Lung (tissue), 12 donors: Measurements from ENCODE around the gene ANTKMT. TPM values are rescaled to one million over a fixed set of nuclear protein-coding genes. Genes with fewer than 3 reads are reported as not detected.

Source experiments
- ATAC-seq: fragments of 200-7000 bp; cut with Tn5 transposase; one replicate; pipeline ENCODE4 v1.9.1; 2020; ENCODE audit warnings: moderate number of reproducible peaks; ENCODE audit not compliant: insufficient read depth, low FRiP score
- DNase-seq, 3 donors: peaks; one replicate each; pipeline ENCODE4 v3.0.0-alpha.2; 2013 to 2017
- H3K27ac ChIP-seq, 2 donors: one replicate each; pipeline ENCODE4 v1.5.1; 2013; ENCODE audit warnings: mild to moderate bottlenecking in 2 of 2, moderate library complexity in 2 of 2, control low read depth in 1 of 2, inconsistent platforms in 1 of 2, low read depth in 1 of 2, low read length in 1 of 2
- H3K27me3 ChIP-seq, 3 donors: one replicate each; pipeline ENCODE4 v1.5.1; 2013; ENCODE audit warnings: low read length in 2 of 3; ENCODE audit not compliant: control insufficient read depth in 3 of 3, insufficient read depth in 3 of 3
- H3K36me3 ChIP-seq, 4 donors: one replicate each; pipeline ENCODE4 v1.5.1; 2013; ENCODE audit warnings: low read length in 4 of 4, mild to moderate bottlenecking in 1 of 4, moderate library complexity in 1 of 4; ENCODE audit not compliant: control insufficient read depth in 4 of 4, insufficient read depth in 4 of 4
- H3K4me1 ChIP-seq, 5 donors: one replicate each; pipeline ENCODE4 v1.5.1; 2013; ENCODE audit warnings: low read length in 5 of 5, mild to moderate bottlenecking in 2 of 5, moderate library complexity in 1 of 5; ENCODE audit not compliant: control insufficient read depth in 5 of 5, insufficient read depth in 5 of 5
- H3K4me3 ChIP-seq: one replicate; pipeline ENCODE4 v1.5.1; 2013; ENCODE audit warnings: mild to moderate bottlenecking, control low read depth, moderate library complexity
- H3K9ac ChIP-seq, 2 donors: one replicate each; pipeline ENCODE4 v1.5.1; 2013; ENCODE audit warnings: low read length in 2 of 2, control low read depth in 1 of 2; ENCODE audit not compliant: insufficient read depth in 1 of 2
- H3K9me3 ChIP-seq, 4 donors: one replicate each; pipeline ENCODE4 v1.5.1; 2013; ENCODE audit warnings: low read length in 3 of 4, mild to moderate bottlenecking in 1 of 4, moderate library complexity in 1 of 4; ENCODE audit not compliant: control insufficient read depth in 4 of 4, insufficient read depth in 3 of 4
- CTCF ChIP-seq: IDR thresholded peaks from 2 replicates; pipeline ENCODE4 v1.5.1; 2012; ENCODE audit warnings: mild to moderate bottlenecking; ENCODE audit errors: control extremely low read depth, extremely low read depth
- WGBS, 2 donors: extraction: QIAGEN DNeasy Blood & Tissue Kit; methylation state at CpG; one replicate each; pipeline ENCODE4 v1.1.7; 2013; 5-methylcytosine and 5-hydroxymethylcytosine counted together
- polyA plus RNA-seq, 2 donors: library from polyadenylated mRNA; stranded (reverse); fragments of 200-250 nt; gene quantifications; one replicate each; pipeline ENCODE4 v1.2.1, GENCODE V29; 2013
- total RNA-seq, 2 donors: library from RNA; depleted of rRNA in 1 of 2; stranded (reverse); fragments of >200 nt in 1 of 2; gene quantifications; one replicate each; pipeline ENCODE4 v1.2.1, GENCODE V29; 2014 to 2021
- donor health status: control.
- donor health status: control.
- donor health status: Bipolar disorder and iron deficiency.
- donor health status: healthy.
- donor health status: DM: yes; HTN: yes; CAD: no.

ANTKMT gene
- total and polyA plus RNA-seq, 4 donors = 9.2 to 65.7 (median 45.9) TPM

DNA sequence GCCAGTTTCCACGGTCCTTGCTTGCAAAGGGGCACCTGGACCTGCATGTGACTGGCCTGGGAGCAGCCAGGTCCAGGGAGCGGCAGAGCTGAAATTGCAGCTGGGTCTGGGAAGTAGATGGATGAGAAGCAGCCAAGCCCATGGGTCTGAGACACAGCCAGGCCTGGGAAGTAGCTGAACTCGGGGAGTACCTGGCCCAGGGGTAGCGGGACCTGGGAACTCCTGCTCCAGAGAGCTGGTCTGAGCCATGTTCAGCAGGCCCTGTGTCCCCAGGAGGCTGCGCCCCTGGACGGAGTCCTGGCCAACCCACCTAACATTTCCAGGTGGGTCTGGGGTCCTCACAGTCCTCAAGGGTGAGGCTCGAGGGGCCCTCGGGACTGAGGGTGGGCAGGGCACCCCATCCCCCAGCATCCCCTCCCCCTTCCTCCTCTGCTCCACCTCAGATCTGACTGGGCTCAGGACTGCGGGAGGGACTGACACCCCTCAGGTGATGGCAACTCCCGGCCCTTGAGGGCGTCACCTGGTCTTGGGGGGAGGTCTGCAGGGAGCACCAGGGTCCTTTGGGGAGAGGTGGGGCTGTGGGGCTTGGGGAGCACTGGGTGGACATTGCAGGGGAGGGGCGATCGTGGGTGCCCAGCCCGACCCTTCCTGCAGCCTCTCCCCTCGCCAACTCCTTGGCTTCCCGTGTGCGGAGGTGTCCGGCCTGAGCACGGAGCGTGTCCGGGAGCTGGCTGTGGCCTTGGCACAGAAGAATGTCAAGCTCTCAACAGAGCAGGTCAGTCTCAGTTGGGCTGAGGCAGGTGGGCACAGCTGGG is 42.6 kb downstream of the ANTKMT start:
- H3K4me1 ChIP-seq = peaks cover 0 to 6% (median 2%) of the 10 kb centered on the region in 5 donors
- TF ChIP-seq CTCF = no peak
- no peaks in the 10 kb centered on the region for H3K27me3 ChIP-seq
- H3K36me3 ChIP-seq = no peaks in the 10 kb centered on the region
- ATAC-seq (no peak), DNase-seq (no peak)
- no peak overlapping the region for H3K27ac ChIP-seq
- H3K4me3 ChIP-seq = no peak overlapping the region
- H3K9me3 ChIP-seq = no peaks in the 10 kb centered on the region
- no peak overlapping the region for H3K9ac ChIP-seq
- 80 to 83% methylated on average over 21 of the region's 21 CpGs for WGBS, 2 donors

GRCh38 chr16:764184-764750 is 43.3 kb downstream of the ANTKMT start:
- H3K9ac ChIP-seq = no peak overlapping the region
- no peaks in the 10 kb centered on the region for H3K27me3 ChIP-seq
- no peak overlapping the region for H3K27ac ChIP-seq
- no peak for TF ChIP-seq CTCF
- H3K36me3 ChIP-seq = no peaks in the 10 kb centered on the region
- 77 to 86% methylated on average over 20 of the region's 20 CpGs for WGBS, 2 donors
- H3K4me3 ChIP-seq = no peak overlapping the region
- H3K4me1 ChIP-seq = peaks cover 0 to 9% (median 2%) of the 10 kb centered on the region in 5 donors
- DNase-seq (no peak), ATAC-seq (no peak)
- H3K9me3 ChIP-seq = no peaks in the 10 kb centered on the region

DNA sequence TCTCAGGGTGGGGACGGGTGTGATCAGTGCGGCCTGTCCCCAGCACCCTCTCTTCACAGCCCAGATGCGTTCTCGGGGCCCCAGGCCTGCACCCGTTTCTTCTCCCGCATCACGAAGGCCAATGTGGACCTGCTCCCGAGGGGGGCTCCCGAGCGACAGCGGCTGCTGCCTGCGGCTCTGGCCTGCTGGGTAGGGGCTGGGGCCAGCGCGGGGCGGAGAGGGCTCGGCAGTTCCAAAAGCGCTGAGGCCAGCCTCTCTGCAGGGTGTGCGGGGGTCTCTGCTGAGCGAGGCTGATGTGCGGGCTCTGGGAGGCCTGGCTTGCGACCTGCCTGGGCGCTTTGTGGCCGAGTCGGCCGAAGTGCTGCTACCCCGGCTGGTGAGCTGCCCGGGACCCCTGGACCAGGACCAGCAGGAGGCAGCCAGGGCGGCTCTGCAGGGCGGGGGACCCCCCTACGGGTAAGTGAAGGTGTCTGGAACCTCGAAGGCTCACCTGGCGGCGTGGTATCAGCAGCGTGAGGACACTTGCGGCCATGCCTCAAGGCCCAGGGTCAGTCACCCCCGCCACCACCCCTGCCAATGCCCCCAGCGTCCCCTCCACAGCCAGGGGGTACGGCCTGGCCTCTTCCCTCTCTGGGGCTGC is 44.0 kb downstream of the ANTKMT start:
- 90 to 92% methylated on average over 38 of the region's 38 CpGs for WGBS, 2 donors
- no peak overlapping the region for H3K27ac ChIP-seq
- no peaks in the 10 kb centered on the region for H3K36me3 ChIP-seq
- TF ChIP-seq CTCF = no peak
- H3K27me3 ChIP-seq = no peaks in the 10 kb centered on the region
- H3K4me1 ChIP-seq = peaks cover 0 to 7% (median 1%) of the 10 kb centered on the region in 5 donors
- no peaks in the 10 kb centered on the region for H3K9me3 ChIP-seq
- no peak overlapping the region for H3K9ac ChIP-seq
- DNase-seq (no peak), ATAC-seq (no peak)
- no peak overlapping the region for H3K4me3 ChIP-seq
